ENCODE data around the gene CNN2.

- TF ChIP-seq POLR2AphosphoS5 (IDR thresholded peaks at IDR 0.05; ENCODE audit: borderline replicate concordance, low read depth, low read length) (no peak), EZH2 (IDR thresholded peaks at IDR 0.05) (no peak)
These were observed 21.4 kb upstream of the CNN2 start for GRCh38 chr19:1004803-1005664.
